ENCODE results near the gene SLC35C1. TPM values are rescaled to one million over a fixed set of nuclear protein-coding genes. Genes with fewer than 3 reads are reported as not detected.
A peak's percentile ranks its signal among the peaks of the same experiment; 100 is the strongest.

SLC35C1 gene
- total RNA-seq, 1 experiment from 2014 or later: 11.9 TPM

DNA sequence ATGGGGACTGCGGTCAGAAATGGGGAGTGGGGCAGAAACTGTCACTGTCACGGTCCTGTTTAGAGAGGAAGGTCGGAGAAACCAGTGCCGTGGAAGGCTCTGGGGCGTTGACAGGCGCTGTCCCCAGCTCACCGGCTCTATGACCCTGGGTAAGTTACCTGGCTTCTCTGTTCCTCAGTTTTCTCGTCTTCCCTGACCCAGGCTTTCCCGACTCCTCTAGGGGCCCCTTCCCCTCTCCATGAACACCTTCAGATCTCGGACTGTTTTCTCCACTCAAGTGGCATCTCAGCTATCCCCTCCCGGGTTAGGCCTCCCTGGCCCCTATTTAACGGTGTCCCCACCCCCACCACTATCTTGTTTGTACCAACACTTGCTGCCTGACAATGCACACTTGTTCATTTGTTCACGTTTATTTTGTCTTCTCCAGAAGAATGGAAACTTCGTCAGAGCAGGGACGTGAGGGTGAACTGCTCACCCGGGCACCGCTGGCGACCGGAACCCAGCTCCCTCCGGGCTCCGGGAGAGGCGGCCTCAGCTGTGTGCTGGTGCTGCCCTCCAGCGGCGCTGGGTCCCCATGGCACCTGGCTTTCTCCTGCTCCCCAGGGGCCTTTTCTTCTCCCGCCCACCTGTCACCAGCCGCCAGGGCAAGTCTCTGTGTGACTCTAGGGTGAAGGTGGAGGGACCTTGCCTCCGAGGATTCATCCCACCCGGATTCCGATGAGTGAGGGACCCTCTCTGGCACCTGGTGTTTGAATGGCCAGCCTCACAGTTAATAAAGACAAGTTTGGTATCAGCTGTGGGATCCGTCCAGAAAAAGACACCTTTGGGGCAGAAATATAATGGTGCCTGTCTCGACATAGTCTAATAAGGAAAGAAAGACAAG is 33.1 kb upstream of the SLC35C1 start:
- TF ChIP-seq, protein P1, sequence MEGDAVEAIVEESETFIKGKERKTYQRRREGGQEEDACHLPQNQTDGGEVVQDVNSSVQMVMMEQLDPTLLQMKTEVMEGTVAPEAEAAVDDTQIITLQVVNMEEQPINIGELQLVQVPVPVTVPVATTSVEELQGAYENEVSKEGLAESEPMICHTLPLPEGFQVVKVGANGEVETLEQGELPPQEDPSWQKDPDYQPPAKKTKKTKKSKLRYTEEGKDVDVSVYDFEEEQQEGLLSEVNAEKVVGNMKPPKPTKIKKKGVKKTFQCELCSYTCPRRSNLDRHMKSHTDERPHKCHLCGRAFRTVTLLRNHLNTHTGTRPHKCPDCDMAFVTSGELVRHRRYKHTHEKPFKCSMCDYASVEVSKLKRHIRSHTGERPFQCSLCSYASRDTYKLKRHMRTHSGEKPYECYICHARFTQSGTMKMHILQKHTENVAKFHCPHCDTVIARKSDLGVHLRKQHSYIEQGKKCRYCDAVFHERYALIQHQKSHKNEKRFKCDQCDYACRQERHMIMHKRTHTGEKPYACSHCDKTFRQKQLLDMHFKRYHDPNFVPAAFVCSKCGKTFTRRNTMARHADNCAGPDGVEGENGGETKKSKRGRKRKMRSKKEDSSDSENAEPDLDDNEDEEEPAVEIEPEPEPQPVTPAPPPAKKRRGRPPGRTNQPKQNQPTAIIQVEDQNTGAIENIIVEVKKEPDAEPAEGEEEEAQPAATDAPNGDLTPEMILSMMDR (IDR thresholded peaks at IDR 0.05; ENCODE audit: unreplicated experiment): peak; percentile 95
- H3K9me3 Mint-ChIP-seq (ENCODE audit: unreplicated experiment): no peaks in the 10 kb centered on the region
- peak; percentile 79 for DNase-seq (ENCODE audit: unreplicated experiment)
- no TSS peak for BruUV-seq (replicated peaks)
- POLR2A ChIA-PET: interaction anchor here (0.5 to 1.3 kb wide), 8 partner anchors 19 to 1442 kb away, joined by 3 to 5 read pairs (median 3); no protein-coding TSS in a partner anchor
- CTCF ChIA-PET: interaction anchor here (0.6 to 7.8 kb wide), 61 partner anchors 9 to 1377 kb away, joined by 3 to 86 read pairs (median 4); no protein-coding TSS in a partner anchor
- H3K4me3 Mint-ChIP-seq (ENCODE audit: unreplicated experiment): peak overlapping the region; percentile 82
- H3K36me3 Mint-ChIP-seq (ENCODE audit: insufficient read depth, unreplicated experiment): no peaks in the 10 kb centered on the region
- H3K27me3 Mint-ChIP-seq (ENCODE audit: insufficient read depth, unreplicated experiment): no peaks in the 10 kb centered on the region
- peaks cover 12% of the 10 kb centered on the region for H3K4me1 Mint-ChIP-seq (ENCODE audit: insufficient read depth, unreplicated experiment)
- intact Hi-C loops (cut with micrococcal nuclease): loop anchor here (1.0 to 5.0 kb wide), 7 partner anchors 117 to 661 kb away; no protein-coding TSS in a partner anchor
- peak overlapping the region; percentile 70 for H3K27ac Mint-ChIP-seq (ENCODE audit: low read depth, unreplicated experiment)

DNA sequence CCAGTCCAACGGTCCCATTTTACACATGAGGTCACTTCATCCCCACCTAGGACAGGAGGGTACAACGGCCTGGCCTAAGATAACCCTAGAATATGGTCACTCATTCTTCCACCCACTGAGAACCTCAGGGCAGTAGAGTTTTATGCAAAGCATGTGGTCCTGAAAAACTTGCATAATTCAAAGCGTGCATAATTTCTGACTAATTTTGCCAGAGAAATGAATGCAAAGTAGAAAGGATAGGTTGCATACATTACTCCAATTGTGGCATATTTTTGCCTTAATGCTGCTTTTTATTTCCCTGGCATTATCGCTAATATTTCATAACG is 32.5 kb upstream of the SLC35C1 start:
- TF ChIP-seq, protein P1 (IDR thresholded peaks at IDR 0.05; ENCODE audit: unreplicated experiment): no peak
- ChIA-PET POLR2A (interaction anchor here (0.6 to 1.3 kb wide), 4 partner anchors 19 to 401 kb away, joined by 3 read pairs; no protein-coding TSS in a partner anchor), CTCF (interaction anchor here (0.6 to 7.8 kb wide), 31 partner anchors 10 to 920 kb away, joined by 3 to 86 read pairs (median 5); no protein-coding TSS in a partner anchor)
- intact Hi-C loops (cut with micrococcal nuclease): loop anchor here (2.0 to 5.0 kb wide), 4 partner anchors 118 to 662 kb away; no protein-coding TSS in a partner anchor
- DNase-seq (ENCODE audit: unreplicated experiment): no peak
- Mint-ChIP-seq H3K4me1 (ENCODE audit: insufficient read depth, unreplicated experiment) (peaks cover 12% of the 10 kb centered on the region), H3K36me3 (ENCODE audit: insufficient read depth, unreplicated experiment) (no peaks in the 10 kb centered on the region), H3K9me3 (ENCODE audit: unreplicated experiment) (no peaks in the 10 kb centered on the region), H3K27ac (ENCODE audit: low read depth, unreplicated experiment) (no peak overlapping the region), H3K27me3 (ENCODE audit: insufficient read depth, unreplicated experiment) (no peaks in the 10 kb centered on the region), H3K4me3 (ENCODE audit: unreplicated experiment) (no peak overlapping the region)
- no TSS peak for BruUV-seq (replicated peaks)

DNA sequence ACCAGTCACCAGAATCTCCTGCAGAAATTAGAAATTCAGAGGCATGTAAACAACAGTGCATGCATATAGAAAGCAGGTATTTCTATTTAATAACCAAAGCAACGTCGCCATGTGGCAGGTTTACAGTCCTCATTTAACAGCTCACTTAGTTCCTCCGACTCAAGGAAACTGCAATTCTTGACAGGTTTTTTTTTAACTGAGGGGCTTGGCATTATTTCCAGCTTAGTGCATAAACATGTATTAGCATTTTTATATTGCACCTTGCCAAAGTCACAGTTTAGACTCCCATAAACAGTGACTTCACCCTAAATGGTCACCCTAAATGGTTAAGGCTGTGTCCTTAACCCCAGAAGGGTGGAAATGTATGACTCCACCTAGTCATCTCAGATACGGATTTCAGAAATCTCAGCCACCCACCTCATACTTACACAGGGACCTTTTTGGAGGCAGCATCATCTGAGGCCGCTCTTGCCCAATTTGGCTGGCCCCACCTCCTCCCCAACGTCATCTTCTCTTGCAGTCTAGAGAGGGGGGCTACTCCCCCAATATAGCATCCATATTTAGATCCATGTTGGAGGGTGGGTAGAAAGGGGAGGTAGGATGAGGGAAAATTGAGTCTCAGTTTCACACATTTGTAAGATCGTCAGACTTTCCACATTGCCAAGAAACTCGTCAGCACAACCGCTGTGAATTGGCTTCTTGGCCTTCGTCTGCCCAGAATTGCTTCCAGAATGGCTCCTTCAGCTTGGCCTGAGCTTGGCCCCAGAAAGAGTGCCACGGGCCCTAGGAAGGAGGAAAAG is 31.8 kb upstream of the SLC35C1 start:
- Mint-ChIP-seq H3K27ac (ENCODE audit: low read depth, unreplicated experiment) (no peak overlapping the region), H3K9me3 (ENCODE audit: unreplicated experiment) (no peaks in the 10 kb centered on the region), H3K4me1 (ENCODE audit: insufficient read depth, unreplicated experiment) (peaks cover 12% of the 10 kb centered on the region), H3K36me3 (ENCODE audit: insufficient read depth, unreplicated experiment) (no peaks in the 10 kb centered on the region), H3K4me3 (ENCODE audit: unreplicated experiment) (no peak overlapping the region), H3K27me3 (ENCODE audit: insufficient read depth, unreplicated experiment) (no peaks in the 10 kb centered on the region)
- CTCF ChIA-PET: interaction anchor here (0.6 to 7.8 kb wide), 9 partner anchors 8 to 438 kb away, joined by 3 to 86 read pairs (median 3); no protein-coding TSS in a partner anchor
- POLR2A ChIA-PET: no interaction called here
- intact Hi-C loops (cut with micrococcal nuclease): loop anchor here (2.0 to 5.0 kb wide), 4 partner anchors 118 to 662 kb away; no protein-coding TSS in a partner anchor
- TF ChIP-seq, protein P1 (IDR thresholded peaks at IDR 0.05; ENCODE audit: unreplicated experiment): no peak
- no peak for DNase-seq (ENCODE audit: unreplicated experiment)
- no TSS peak for BruUV-seq (replicated peaks)
